Right renal cortex interstitium (tissue), 3 donors: Measurements from ENCODE around the gene SPOPL. TPM values are rescaled to one million over a fixed set of nuclear protein-coding genes. Genes with fewer than 3 reads are reported as not detected.

Experiments used
- DNase-seq, 3 donors: peaks; one replicate each; pipeline ENCODE4 v3.0.0-alpha.2; 2013; ENCODE audit warnings: low read depth in 3 of 3, low spot score in 2 of 3
- polyA plus RNA-seq, 3 donors: library from polyadenylated mRNA; unstranded; fragments of 120-200 nt; gene quantifications; one replicate each; pipeline ENCODE4 v1.2.1, GENCODE V29; 2013; ENCODE audit not compliant: insufficient read length in 3 of 3

The SPOPL gene
- polyA plus RNA-seq, 3 donors, result 28.0 to 29.9 (median 29.0) TPM

DNA sequence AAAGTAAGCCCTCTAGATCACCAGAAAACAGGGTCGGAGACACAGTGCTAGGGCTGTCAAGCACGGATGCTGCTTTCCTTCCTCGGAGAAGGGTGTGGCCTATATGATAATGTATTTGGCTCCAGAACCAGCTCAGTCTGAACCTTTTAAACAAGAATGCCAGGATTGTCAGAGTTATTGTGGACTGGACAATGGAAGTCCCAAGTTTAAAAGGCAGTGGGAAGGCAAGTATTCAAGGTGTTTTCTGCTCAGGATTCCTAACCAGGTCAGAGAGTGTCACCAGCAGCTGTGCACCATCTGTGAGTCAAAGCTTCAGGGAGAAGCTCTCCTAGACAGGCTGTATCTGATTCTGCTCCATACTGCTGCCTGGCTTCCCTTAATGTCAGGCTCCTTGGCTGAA, 94.8 kb downstream of the SPOPL start:
- DNase-seq, result no peak

DNA sequence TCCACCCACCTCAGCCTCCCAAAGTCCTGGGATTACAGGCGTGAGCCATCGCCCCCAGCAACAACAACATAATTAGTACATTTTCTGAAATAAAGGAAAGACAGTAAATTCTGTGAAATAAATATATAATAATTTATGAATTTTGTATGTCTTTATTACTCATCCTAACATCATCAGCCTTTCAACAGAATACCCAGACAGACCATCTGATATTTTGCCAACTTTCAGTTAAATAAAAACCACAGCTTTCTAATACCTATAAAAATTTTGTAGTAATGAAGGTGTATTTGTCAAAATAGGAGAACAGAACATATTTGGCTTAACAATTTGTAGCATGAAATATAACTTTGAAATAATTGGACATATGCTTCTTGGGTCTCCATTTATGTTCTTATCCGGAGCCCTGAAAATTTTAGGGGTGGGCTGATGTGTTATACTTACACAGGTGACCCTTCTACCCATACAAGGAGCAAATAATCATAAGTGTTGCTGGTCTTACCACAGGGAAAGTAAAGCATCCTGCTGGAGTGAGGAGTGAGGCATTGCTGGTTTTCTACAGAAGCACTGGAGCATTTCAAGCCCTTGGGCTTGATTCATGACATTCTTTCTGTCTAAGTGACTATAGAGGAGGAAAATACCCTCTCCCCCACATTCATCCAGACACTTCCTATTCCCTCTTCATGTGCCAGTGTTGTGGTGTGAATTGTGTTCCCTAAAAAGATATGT, 99.3 kb downstream of the SPOPL start:
- DNase-seq, result peak in 1 of 3 donors; percentile 21

- no peak for DNase-seq
Measured at GRCh38 chr2:138601458-138602165, 100.0 kb downstream of the SPOPL start.

DNA sequence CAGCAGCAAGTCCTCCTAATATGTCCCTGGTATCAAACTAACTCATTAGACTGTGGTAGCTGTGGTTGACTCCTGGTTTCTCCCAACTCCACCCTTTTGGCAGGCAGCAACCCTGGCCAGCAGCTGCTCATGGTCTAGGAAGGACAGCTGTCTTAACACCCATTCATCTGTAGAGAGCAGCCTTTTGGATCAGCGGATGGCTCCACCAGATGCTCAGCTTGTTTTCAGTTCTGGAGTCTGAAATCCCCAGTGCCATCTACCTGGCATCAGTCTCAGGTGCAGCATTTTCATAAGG, 100.5 kb downstream of the SPOPL start:
- DNase-seq, result no peak

GRCh38 chr2:138607746-138608145, 106.2 kb downstream of the SPOPL start:
- no peak for DNase-seq

- no peak for DNase-seq
Measured at GRCh38 chr2:138609446-138609845, 107.9 kb downstream of the SPOPL start.

- DNase-seq, result no peak
Measured at GRCh38 chr2:138610201-138610953, 108.8 kb downstream of the SPOPL start.

DNA sequence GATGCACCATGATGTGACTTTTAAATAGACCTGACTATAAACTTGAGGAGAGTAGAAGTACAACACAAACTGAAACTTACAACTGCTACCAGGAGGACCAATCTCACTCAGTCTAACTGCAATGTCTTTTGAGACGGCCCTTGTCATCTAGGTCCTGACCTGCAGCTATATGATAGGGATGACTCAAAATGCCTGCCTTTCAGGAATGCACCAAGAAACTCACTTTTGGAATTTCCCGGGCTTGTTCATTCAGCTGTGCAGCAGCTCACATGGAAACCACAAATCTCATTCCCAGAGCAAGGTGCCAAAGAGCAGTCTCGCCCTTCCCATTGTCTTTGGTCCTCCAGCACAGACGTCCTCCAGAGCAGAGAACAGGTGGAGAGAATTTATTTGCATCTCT, 113.7 kb downstream of the SPOPL start:
- no peak for DNase-seq

DNA sequence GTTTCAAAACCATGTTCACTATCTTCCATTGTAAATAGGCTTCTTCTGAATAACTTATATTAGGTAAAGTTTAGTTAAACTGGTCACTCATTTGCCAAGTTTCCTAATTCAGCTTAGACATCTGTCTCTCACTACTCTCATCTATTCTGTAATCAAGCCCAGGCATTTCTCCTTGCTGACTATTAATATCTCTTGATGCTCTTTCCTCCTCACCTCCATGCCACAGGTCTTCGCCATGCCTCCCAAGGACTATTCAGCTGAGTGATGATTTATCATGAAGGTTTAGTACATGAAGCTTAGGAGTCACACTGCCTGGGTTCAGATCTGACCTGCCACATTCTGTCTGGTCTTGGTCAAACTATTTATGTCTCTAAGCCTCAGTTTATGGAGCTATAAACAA, 115.5 kb downstream of the SPOPL start:
- no peak for DNase-seq

DNA sequence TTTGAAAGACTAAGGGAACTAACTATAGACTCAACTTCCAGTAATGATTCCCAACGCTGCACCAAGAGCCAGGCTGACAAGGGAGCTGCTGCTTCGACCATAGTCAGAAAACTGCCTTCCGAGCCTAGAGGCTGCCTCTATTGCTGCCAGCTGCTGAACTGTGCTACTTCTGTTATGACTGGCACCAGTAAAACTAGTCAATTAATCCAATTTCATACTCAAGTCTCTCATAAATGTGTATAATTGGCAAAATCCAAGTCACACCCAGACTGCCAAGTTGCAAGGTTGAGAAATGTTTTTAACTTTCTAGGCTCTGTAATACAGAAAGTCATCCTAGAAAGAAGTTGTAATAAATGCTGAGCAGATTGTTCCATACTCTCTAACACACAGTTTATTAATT, 117.4 kb downstream of the SPOPL start:
- no peak for DNase-seq

GRCh38 chr2:138620431-138620830, 118.9 kb downstream of the SPOPL start:
- no peak for DNase-seq

DNA sequence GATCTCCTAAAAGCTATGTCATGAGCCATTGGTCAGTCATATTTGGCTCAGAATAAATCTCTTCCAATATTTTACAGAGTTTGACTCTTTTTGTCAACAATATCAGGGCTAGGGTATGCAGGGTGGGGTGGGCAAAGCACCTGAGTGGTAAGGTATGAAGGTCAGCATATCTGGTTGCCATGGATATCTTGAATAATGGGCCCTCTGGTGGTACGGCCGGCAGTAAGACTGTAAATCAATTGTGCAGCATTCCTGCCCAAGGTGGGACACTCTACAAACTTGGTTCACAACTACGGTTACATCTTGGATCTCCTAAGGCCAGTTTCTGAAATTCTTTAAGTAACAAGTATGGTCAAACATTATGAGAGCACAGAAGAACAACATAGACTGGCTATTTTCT, 119.6 kb downstream of the SPOPL start:
- no peak for DNase-seq

GRCh38 chr2:138622613-138623012, 121.0 kb downstream of the SPOPL start:
- DNase-seq, result no peak
